HG03354 (cell line): ENCODE results near the gene NDOR1.

Source experiments
- ATAC-seq: cut with Tn5 transposase; IDR thresholded peaks from one replicate; pipeline ENCODE4 v1.9.1; 2021; ENCODE audit warnings: mild to moderate bottlenecking; ENCODE audit not compliant: unreplicated experiment, poor library complexity, severe bottlenecking

NDOR1 gene

DNA sequence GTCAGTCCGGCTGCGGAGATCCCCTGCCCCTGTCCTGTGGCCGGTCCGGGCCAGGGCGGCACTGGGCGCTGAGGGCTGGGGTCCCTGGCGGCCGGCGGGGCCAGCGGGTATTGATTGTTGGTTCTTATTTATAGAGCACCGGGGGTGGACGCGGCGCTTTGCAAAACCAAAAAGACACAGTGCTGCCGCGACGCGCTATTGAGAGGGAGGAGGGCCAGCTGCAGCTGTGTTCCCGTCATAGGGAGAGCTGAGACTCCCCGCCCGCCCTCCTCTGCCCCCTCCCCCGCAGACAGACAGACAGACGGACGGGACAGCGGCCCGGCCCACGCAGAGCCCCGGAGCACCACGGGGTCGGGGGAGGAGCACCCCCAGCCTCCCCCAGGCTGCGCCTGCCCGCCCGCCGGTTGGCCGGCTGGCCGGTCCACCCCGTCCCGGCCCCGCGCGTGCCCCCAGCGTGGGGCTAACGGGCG lies 38.2 kb upstream of the NDOR1 start:
- ATAC-seq = no peak

DNA sequence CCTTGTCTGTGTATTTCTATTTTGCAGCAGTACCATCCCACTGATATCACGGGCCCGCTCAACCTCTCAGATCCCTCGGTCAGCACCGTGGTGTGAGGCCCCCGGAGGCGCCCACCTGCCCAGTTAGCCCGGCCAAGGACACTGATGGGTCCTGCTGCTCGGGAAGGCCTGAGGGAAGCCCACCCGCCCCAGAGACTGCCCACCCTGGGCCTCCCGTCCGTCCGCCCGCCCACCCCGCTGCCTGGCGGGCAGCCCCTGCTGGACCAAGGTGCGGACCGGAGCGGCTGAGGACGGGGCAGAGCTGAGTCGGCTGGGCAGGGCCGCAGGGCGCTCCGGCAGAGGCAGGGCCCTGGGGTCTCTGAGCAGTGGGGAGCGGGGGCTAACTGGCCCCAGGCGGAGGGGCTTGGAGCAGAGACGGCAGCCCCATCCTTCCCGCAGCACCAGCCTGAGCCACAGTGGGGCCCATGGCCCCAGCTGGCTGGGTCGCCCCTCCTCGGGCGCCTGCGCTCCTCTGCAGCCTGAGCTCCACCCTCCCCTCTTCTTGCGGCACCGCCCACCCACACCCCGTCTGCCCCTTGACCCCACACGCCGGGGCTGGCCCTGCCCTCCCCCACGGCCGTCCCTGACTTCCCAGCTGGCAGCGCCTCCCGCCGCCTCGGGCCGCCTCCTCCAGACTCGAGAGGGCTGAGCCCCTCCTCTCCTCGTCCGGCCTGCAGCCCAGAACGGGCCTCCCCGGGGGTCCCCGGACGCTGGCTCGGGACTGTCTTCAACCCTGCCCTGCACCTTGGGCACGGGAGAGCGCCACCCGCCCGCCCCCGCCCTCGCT lies 37.5 kb upstream of the NDOR1 start:
- no peak for ATAC-seq

DNA sequence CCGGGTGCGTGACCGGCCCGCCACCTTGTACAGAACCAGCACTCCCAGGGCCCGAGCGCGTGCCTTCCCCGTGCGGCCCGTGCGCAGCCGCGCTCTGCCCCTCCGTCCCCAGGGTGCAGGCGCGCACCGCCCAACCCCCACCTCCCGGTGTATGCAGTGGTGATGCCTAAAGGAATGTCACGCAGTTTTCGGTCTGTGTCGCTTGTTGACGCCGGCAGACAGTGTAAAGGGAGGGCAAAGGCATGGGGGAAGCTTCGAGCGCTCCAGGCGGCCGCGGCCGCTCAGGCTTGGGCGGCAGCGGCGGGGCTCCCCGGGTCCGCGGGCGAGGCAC lies 37.0 kb upstream of the NDOR1 start:
- no peak for ATAC-seq

DNA sequence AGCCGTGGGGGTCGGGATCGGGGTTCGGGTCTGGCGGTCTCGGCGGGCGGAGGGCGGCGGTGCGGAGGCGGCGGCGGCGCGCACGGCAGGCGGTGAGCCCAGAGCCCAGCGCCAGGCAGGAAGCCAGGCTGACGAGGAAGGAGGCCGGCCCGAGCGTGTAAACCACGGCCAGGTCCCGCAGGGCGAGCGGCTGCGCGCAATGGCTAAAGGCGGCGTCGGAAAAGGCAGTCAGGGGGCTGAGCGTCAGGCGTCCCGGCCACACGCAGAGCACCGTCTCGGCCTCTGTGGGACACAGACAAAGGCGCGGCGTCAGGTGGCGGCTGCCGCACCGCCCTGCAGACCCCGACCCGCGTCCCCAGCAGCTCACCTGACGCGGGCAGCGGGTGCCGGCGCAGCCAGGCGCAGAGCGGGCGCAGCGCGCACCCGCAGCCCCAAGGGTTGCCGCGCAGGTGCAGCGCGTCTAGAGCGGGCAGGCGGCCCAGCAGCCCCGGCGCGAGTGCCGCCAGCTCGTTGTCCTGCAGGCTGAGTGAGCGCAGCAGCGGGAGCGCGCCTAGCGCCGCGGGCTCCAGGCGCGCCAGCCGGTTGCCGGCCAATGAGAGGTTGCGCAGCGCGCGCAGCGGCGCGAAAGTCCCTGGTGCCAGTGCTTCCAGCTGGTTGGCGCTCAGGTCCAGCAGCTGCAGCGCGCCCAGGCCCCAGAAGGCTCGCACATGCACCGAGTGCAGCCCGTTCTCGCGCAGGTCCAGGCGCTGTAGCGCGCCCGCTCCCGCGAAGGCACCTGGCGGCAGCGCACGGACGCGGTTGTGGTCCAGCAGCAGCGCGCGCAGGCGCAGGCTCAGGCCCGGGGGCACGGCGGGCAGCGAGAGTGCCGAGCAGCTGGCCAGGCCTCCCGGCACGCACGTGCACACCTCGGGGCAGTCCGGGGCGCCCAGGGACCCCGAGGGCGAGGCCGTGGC lies 36.3 kb upstream of the NDOR1 start:
- no peak for ATAC-seq

DNA sequence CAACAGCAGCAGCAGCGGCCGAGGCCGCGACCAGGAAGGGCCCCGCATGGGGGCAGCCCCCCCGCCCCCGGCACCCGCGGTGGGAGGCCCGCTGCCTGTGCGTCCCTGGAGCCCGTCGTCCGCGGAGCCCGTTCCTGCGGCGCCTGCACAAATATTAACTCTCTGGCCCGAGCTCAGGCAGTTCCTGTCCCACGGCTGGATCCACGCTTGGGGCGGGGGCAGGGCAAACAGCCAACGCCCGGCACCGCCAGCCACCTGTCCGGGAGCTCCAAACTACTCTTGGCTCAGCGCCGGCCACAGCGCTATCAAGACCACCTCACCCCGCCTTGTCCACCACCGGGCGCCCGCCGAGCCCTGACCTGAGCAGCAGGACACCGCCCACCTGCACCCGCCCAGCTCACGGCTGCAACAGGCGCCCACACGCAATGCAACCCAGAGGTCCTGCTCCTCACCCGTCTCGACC lies 35.6 kb upstream of the NDOR1 start, which contains the start of gene LRRC26:
LRRC26 (minus strand) TSS at position 156 of the 463 bp plus-strand sequence; CDS start at position 48, 108 bp downstream.
- no peak for ATAC-seq

DNA sequence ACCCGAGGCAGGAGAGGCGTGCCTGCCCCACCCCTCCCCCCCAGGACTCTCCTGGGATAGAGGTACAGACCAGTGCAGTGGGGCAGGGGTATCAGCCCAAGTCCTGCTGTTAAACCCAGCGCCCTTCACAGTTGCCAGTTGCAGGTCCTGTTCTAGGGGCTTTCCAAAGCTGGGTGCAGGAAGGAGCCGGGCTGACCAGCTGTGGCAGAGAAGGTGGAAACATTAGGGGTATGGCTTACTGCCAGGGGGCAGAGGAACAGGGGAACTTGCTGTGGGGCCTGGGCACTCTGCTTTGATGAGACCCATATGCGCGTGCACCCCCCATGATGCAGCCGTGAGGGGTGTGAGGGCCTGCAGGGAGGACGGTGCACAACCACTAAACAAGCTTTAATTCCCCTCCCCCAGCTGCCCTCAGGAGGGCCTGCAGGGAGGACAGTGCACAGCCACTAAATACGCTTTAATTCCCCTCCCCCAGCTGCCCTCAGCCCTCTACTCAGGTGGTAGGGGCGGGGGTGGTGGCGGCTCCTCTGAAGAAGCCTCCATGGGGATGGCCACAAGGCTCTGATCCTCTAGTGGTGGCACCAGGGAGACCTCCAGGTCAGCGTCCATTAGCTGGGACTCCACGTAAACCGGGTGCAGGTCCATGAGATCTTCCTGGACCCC lies 34.9 kb upstream of the NDOR1 start:
- no peak for ATAC-seq

DNA sequence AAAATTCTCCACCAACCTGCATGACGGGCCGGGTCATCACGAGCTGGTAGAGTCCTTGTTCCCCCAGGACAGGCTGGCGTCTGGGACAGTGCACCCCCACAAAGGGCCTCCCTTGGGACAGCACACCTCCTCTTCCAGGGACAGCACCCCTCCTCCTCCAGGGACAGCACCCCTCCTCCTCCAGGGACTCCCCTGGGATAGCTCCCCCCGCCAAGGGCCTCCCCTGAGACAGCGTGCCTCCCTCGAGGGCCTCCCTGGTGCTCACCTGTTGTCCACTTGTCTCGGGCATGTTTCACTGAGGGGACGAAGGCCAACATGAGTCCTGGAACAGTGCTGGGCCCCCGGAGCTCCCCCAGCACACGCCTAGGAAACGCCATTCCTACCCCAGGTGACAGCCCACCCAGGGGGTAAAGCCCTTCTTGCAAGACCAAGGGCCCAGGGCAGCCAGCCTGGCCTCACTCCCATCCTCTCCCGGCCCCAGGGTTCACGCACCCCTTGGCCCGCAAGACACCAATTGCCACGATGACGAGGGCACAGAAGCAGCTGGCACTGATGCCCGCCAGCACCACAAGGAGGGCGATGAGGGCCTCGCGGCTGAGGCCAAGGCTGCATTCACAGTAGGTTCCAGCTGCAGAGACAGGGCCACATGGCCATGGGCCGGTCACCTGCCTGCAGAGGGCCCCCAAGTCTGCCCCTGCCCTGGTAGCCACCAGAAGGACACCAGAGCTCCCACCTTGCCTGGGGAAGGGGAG lies 34.2 kb upstream of the NDOR1 start:
- no peak for ATAC-seq

DNA sequence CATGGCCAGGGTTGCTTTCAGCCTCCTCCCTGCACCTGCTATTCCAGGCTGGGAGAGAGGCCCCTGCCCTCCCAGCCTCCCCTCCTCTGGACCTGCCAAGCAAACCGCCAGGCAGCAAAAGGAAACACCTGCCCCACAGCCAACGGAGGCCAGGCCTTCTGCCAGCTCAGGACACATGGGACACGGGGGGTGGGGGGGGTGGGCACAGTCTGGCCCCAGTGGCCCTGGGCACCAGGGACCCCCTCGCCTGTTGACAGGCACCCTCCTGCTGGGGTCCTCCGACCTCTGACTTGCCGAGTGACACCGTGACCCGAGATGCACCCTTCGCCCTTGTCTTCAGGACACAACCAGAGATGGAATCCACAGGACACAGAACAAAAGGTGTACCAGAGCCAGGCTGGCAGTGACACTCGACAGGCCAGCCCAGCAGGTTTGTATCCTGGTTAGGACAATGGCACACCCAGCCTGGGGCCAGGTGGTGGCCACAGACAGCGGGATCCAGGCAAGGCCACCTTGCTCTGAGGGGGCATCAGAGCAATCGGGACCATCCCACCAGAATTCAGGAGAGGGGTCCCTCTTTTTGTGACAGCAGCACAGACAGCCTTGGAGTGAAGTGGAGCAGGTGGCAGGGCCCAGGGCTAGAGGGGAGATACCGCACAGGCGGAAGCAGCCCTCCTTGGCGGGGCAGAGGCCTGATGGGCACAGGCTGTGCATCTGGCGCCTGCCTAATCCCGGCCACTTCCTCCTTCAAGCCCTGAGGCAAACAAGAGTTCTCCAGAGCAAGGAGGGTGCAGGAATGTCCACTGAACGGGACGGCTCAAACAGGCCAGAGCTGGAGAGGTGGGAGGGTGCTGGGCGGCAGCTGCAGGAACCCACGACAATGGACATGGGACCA lies 32.4 kb upstream of the NDOR1 start:
- ATAC-seq = no peak

DNA sequence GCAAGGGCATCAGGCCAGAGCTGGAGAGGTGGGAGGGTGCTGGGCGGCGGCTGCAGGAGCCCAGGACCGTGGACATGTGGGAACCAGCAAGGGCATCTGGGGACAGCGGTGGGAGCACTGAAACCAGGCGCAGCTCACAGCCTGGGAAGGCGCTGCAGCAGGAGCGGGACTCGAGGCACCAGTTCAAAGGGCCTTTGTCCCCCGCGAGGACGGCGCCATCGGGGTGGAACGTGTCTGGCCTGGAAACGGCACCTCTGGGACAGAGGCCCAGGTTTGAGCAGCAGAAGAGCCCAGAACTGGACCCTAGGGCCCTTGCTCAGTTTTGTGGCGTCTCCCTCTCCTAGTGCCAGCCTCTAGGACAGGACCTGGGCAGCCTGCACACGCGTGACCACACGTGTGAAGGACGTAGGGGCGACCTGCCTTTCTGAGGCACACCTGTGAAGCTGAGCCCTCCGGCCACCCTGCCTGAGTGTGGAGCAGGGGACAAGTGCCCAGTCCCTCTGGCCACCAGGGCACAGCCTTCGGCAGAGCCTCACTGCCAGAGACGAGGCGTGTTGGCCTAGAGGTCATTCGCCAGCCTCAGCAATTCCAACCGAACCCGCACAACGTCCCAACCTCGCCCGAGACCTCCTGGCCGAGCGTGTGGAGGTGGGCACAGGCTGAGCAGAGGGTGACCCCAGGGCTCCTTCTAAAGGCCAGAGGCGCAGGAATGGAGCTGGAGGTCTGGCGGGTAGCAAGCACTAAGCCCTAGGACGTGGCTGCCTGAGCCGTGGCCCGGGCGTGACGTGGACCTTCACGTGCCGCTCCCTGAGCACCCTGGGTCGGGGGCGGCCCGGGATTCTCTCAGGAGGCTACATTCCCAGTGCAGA lies 31.5 kb upstream of the NDOR1 start:
- no peak for ATAC-seq

DNA sequence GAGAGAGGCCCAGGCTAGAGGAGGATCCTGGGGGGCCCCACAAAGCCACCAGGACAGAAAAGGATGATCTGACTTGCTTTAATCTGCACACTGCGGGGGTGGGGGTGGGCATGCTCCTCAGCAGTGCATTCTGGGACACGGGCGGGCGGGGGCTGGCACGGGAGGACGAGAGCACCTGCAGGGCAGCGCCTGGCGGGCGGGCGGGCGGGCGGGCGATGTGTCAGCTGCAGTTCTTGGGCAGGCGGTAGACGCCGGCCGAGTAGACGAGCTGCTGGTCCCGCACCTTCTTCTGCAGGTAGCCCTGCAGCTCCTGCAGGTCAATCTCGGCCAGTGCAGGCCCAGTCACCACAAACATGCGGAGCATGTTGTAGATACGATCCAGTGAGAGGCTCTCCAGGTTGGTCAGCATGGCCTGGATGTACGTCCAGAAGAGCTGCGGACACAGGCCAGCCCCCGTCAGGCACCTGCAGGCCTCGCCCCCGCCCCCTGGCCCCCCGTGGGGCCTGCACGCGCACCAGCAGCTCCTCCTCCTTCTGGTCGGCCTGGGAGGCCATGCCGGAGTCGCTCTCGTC lies 30.7 kb upstream of the NDOR1 start:
- no peak for ATAC-seq

DNA sequence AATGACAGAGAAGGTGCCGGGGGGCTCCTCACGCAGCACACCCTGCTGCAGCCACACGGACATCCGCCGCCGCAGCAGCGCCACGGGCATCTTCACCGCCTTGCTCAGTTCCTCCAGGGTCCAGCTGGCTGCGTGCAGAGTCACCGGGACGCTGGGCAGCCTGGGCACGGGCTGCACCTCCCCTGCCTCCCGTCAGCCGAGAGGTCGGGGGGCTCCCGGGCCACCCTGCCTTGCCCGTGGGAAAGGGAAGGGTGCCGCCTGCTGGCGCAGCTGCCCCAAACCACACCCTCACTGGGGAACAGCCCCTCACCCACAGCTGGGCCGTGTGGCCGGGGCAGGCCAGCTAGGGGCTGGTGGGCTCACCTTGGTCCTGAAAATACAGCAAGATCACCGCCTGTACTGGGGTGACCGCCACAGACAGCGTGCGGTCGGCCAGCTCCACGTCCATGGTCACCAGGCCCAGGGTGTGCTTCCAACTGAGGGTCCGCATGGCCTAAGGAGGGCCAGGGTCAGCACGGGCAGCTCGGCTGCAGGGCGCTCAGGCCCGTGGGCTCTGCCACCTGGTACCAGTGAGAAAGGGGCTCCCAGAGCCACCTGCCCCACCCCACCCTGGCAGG lies 30.0 kb upstream of the NDOR1 start:
- ATAC-seq = no peak

DNA sequence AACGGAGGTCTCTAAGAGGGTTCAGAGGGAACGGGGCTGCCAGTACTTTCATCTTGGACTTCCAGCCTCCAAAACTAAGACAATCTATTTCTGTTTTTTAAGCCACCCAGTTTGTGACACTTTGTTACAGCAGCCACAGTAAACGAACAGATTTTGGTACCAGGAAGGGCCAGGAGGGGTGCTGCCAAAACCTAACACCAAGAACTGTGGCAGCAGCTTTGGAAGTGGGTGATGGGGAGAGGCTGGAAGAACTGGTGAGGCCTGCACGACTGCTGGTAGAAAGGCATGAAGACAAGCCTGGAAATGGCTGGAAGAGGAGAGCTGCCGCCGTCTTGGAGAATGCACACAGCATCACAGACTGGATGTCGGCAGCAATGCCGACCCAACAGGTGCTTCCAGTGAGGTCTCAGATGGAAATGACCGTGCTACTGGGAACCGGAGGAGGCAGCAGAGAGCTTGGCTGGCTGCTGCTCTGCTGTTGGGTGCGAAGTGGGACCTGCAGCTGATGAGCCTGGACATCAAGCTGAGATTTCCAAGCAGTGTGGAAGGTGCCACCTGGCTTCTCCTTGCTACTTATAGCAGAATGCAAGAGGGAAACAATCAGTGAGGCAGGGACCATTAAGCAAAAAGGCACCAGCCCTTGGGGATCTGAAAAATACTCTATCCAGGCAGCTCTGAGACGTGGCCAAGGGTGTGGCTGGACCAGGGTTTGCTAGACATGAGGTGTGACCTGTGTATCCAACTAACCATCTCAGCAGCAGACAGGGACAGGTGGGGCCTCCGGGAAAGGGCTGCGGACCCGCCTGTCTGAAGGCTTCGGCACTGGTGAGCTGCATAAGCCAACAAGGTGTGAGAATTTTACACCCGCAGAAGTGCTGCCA lies 29.0 kb upstream of the NDOR1 start:
- no peak for ATAC-seq

DNA sequence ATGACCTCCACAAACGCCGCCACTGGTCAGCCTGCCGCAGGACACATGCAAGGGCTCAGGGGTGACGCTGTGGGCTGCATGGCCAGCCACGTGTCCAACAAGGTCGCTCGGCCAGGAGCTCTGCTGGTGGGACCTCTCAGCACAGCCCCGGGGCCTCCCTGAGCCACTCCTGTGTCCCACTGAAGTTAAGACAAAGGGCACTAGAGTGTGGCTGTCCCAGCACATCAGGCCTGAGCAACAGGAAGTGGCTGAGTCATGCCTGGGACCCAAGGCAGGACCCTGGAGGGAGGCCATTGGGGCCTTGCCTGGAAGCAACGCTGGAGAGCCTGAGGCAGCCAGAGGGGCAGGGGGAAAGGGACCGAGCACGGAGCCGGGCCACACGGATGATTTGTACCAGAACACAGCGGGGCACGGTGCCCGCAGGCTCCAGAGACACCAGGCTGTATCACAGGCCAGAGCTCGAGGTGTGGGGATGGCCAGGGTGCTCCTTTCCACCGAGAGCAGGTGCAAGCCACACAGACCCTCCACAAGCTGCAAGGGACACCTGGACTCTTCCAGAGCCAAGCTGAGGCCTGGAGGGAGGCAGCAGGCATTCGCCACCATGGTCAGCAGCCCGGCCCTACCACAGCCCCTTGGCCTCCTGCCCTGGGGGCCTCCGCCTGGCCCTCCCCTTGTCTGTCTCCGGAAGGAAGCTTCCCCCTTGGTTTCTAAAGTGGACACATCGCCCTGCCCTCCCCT lies 27.1 kb upstream of the NDOR1 start:
- ATAC-seq = no peak

DNA sequence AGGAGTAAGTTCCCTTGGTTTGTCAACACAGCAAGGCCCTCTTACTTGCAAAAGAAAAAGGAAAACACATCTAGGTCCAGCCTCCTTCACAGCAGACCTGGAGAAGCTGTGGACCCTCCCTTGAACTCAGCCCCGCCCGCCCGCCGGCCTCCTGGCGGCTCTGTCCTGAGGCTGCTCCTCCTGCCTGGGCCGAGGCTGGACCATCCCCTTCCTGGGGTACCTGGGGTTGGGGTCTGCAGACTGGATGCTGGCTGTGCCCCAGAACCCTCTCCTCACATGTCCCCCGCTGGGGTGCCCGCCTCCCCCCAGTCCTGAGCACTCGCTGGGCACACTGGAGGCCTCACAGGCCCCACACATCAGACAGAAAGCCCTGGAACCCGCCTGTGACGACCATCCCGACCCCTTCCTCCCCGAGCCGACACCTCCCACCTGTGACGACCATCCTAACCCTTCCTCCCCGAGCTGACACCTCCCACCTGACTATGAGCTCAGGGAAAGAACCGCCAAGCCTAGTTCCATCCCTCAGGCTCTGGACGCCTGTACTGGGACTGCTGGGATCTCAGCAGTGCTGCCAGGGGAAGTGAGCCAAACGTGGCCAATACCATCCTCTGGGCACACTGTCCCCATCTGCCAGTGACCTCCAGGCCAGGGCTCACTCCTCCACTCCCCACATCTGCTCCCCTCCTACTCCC lies 26.4 kb upstream of the NDOR1 start:
- ATAC-seq = no peak

DNA sequence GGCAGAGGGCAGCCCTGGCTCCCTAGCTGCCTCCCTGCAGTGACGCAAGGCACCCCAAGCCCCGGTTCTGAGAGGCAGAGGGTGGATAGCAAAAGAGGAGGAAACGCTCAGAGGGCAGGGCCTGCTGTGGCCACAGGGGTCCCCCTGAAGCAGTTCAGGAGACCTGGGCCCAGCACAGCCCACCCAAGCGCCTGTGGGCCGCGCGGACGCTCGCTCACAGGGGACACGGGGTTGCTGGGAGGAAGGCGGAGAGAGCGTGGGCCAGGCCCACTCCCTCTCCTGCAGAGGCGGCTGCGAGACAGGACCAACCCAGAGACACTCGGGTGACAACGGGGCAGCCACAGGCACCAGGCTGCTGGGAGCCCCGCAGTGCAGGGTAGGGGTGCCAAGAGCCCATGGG lies 25.7 kb upstream of the NDOR1 start:
- ATAC-seq = no peak
